CMK (cell line): ENCODE measurements around the gene CCDC146.
"Not testable (repeated sequence)": the region's sequence is repeated elsewhere in the genome, so short reads cannot be mapped to it uniquely, and the experiment has no call there.

Experiments
- DNase-seq: peaks from one replicate; pipeline ENCODE4 v3.0.0-alpha.2; 2010; ENCODE audit warnings: low read depth

Gene CCDC146

DNA sequence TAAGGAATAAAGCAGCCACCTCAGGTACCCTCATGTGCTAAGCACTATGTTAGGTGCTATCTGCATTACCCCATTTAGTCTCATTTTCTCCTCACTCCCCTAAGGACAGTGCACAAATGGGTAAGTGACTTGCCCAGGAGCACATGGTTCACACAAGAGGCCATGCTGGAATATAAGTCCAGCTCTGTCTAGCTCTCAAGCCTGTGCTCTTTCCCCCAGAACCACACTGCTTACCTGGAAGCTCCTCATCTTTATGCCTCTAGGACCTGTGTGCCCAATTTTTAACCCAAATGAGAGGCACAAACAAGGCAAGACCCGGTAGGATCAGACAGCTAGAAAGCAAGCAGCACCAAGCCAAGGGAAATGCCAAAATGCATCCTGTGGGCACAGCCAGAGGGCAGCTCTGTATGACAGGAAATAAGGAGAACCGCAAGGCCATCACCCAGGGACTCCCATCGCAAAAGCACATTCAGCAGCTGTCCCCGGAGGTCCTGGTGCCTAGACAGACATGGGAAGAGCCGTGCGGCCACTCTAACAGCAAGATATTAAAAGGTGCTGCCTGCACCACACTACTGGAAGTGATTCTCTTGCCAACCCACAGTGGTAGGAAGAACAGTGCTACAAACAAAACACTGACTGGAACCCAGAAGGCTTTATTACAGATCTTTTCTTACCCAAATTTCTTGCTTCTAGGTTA lies 205.7 kb downstream of the CCDC146 start:
- DNase-seq: no peak

GRCh38 chr7:77328669-77329068 lies 206.3 kb downstream of the CCDC146 start:
- DNase-seq: no peak

DNA sequence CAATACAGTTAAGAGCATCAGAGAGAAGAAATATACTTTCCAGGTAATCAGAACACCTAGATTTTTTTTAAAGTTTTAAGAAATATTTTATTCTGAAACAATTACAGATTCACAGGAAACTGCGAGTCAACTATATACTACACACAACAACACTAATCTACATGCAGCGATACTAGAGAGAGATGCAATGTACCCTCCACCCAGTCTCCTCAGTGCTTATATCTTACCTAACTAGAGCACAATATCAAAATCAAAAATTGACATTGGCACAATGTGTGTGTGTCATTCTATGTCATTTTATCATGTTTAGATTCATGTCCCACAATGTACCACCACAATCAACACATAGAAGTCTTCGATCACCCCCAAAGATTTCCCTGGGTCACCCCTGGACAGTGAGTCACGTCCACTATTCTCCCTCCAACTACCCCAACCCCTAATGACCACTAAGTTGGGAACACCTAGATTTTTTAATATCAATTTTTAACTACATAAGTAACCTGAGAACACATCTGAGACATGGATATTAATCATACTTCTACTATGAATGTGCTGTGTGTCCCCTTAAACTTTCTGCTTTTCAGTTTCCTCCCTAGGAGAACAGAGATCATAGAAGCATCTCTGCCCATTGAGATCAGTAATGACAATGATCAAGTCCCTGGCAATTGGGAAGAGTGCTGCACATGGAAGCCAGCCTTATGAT lies 207.2 kb downstream of the CCDC146 start:
- no peak for DNase-seq

DNA sequence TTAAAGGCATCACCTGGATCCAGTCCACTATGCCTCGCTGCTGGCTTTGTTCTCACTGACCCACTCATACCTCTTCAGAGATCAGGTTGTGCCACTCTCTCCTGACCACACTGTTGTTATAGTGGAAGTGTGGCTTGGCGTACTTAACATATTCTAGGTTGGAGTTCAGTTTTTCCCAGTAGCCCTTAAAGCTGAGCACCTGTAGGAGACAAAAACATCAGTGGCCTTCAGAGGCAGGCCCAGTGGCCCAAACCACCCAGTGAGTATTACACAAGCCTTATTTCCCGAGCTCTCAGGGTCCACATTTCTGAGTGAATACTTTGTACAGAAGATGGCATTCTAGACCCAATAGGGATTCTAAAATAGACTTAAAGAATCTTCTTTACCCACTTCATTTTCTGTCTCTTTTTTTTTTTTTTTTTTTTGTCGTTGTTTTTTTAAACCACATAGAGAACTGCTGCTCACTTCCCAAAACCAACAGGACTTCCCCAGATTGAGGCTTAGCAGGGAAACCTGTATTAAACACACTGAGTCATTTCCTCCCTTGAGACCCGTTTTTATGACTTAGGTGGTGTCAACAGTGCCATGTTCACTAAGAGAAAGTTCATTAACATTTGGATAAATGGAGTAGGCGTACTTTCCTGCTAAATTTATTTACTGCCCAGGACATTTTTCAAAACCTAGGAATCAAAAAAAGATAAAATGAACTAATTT lies 207.9 kb downstream of the CCDC146 start:
- no peak for DNase-seq

GRCh38 chr7:77331938-77332695 lies 209.7 kb downstream of the CCDC146 start:
- peak; percentile 56 for DNase-seq

DNA sequence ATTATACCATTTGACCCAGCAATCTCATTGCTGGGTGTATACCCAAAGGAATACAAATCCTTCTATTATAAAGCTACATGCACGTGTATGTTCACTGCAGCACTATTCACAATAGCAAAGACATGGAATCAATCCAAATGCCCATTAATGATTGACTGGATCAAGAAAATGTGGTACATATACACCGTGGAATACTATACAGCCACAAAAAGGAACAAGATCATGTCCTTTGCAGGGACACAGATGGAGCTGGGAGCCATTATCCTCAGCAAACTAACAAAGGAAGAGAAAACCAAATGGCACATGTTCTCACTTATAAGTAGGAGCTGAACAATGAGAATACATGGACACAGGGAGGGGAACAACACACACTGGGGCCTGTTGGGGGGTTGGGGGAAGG lies 211.6 kb downstream of the CCDC146 start:
- DNase-seq: not testable (repeated sequence)

GRCh38 chr7:77335581-77335980 lies 213.2 kb downstream of the CCDC146 start:
- no peak for DNase-seq

DNA sequence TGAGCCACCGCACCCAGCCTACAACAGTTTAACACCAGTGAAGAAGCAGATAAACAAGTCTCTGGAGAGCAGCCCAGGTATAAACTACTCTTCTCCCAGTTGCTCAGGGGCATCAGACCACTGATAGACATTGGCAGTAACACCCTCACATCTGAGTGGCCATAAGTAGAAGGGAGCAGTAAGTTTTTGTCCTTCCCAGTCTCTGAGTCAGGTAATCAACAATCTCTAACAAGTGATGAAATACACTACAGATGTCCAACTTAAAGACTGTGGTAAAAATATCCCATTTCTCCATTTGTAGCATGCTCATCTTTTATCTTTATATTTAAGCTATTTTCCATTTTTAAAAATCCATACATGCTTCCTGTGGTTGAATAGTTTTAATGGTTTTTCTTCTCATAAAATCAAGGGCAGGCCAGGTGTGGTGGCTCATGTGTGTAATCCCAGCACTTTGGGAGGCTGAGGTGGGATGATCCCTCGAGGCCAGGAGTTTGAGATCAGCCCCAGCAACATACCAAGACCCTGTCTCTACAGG lies 215.1 kb downstream of the CCDC146 start:
- DNase-seq: no peak

DNA sequence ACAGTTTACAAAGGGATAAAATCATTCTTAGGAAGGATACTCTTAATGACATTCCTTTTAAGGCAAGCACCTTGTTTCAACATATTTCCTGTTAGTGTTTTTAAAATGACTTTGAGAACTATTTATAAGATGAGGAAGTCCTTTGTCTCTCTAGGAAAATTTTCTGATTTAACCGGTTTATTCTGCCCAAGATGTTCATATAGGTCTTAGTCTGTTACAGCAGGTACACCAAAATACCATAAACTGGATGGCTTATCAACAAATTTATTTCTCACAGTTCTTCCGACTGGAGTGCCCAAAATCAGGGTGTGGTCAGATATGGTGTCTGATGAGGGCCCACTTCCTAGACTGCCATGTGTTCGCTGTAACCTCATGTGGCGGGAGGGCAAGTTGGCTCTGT lies 215.8 kb downstream of the CCDC146 start:
- peak; percentile 26 for DNase-seq

DNA sequence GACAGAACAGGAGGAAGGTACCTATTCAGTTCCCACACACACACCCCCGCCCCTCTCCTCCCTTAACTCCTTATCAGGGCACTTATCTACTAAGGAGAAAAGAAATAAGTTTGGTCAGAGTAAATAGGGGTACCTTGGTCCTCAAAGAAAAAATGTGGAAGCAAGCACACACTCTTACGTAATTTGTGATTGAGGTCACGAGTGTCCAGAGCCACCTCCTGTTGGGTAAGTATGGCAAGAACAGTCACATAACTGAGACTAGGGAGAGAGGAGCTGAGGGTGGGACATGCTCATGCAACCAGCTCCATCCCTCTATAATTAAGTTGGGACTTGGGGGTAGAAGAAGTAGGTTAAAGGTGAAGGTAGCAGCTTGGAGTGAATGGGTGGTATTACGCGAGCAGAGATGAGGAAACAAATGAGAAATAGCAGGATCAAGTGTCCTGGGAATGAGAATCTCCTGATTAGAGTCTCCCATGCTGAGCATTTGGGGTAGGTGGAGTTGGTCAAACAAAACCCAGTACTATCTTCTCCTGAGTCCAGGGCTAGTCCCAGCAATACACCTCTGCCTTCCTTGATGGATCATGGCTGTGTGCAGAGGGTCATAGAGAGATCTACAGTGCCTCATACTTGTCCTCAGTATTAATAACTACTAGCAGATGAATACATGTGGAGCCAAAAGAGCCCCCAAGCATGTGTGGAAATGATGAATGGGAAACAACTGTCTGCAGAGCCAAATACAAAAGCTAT lies 216.6 kb downstream of the CCDC146 start:
- DNase-seq: no peak

GRCh38 chr7:77339726-77340125 lies 217.3 kb downstream of the CCDC146 start:
- DNase-seq: no peak
